D721Med (cell line): Measurements from ENCODE around the gene KRTAP12-2.

Experiments
- DNase-seq: peaks from one replicate; pipeline ENCODE4 v3.0.0; 2011; ENCODE audit warnings: low spot score; ENCODE audit not compliant: insufficient read length
- FAIRE-seq: peaks from 2 replicates; lab custom pipeline; 2011; peaks lifted over from hg19 to GRCh38; lab: Jason Lieb, UNC
- CTCF ChIP-seq: IDR thresholded peaks from 2 replicates; pipeline ENCODE4 v1.5.1; 2012; ENCODE audit warnings: mild to moderate bottlenecking, control low read depth; ENCODE audit not compliant: insufficient read depth; ENCODE audit errors: missing control alignments

Gene KRTAP12-2, protein sequence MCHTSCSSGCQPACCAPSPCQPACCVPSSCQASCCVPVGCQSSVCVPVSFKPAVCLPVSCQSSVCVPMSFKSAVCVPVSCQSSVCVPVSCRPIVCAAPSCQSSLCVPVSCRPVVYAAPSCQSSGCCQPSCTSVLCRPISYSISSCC

DNA sequence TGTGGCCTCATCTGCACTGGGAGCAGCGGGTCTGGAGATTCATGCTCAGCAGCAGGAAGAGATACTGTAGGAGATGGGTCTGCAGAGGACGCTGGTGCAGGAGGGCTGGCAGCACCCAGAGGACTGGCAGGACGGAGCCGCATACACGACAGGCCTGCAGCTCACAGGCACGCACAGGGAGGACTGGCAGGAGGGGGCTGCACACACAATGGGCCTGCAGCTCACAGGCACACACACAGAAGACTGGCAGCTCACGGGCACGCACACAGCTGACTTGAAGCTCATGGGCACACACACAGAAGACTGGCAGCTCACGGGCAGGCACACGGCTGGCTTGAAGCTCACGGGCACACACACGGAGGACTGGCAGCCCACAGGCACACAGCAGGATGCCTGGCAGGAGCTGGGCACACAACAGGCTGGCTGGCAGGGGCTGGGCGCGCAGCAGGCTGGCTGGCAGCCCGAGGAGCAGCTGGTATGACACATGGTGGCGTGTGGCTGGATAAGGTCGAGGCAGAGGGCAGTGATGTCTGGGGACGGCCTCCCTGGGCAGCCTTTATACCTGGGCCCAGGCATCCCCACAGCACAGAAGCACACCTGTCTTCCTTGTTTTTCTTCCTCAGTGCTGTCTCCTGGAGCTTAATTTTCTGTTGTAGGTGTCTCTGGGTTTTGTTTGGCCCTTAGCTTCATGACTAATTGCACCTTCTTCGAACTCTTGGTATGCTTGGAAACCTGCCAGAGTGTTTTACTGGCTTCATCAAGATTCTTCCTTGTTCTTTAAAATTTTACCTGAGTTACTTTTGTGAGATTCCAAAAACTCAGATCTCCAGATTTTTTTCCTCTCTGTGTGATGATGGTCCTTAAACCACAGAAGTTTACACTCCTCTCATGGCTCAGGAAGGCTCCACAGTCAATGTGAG lies at the start of gene KRTAP12-2:
Gene KRTAP12-2 (minus strand): TSS at position 527 of the 920 bp plus-strand sequence. CDS start 41 bp downstream, at position 486.
- no peak for TF ChIP-seq CTCF
- DNase-seq (no peak), FAIRE-seq (no peak)

- TF ChIP-seq CTCF, result no peak
- DNase-seq (no peak), FAIRE-seq (no peak)
Measured at GRCh38 chr21:44714905-44715304, 48.2 kb upstream of the KRTAP12-2 start.

- FAIRE-seq, result no peak
- TF ChIP-seq CTCF, result no peak
- no peak for DNase-seq
Measured at GRCh38 chr21:44713846-44714245, 47.1 kb upstream of the KRTAP12-2 start.

GRCh38 chr21:44713130-44713529 lies 46.4 kb upstream of the KRTAP12-2 start:
- no peak for FAIRE-seq
- no peak for DNase-seq
- no peak for TF ChIP-seq CTCF

GRCh38 chr21:44712203-44713028 lies 45.7 kb upstream of the KRTAP12-2 start:
- FAIRE-seq (no peak), DNase-seq (no peak)
- TF ChIP-seq CTCF, result no peak

- DNase-seq (no peak), FAIRE-seq (no peak)
Measured at GRCh38 chr21:44711327-44712202, 44.8 kb upstream of the KRTAP12-2 start, which contains the start of gene TSPEAR. Gene TSPEAR (minus strand): TSS chr21:44711572. CDS start chr21:44711514, 58 bp downstream.

More at GRCh38 chr21:44711327-44712202, 44.8 kb upstream of the KRTAP12-2 start, which contains the start of gene TSPEAR:
- TF ChIP-seq CTCF, result no peak
